Suprapubic skin (tissue), 3 donors: ENCODE data around the gene MTCL1.

Experiments used
- CTCF ChIP-seq, 2 donors: fragments of 200-600 bp in 1 of 2; fragments of 450-650 bp in 1 of 2; sonication (generic) in 1 of 2; IDR thresholded peaks; one replicate each; pipeline ENCODE4 v1.5.1; 2016 to 2019; ENCODE audit warnings: antibody characterized with exemption in 2 of 2, mild to moderate bottlenecking in 1 of 2, moderate library complexity in 1 of 2
- EP300 ChIP-seq: sonication (generic); formaldehyde crosslinking; IDR thresholded peaks from one replicate; pipeline ENCODE4 v1.6.1; 2017; ENCODE audit warnings: antibody characterized with exemption
- POLR2A ChIP-seq, 2 donors: fragments of 450-650 bp; IDR thresholded peaks; one replicate each; pipeline ENCODE4 v1.6.1; 2017; ENCODE audit warnings: antibody characterized with exemption in 2 of 2, mild to moderate bottlenecking in 2 of 2, moderate library complexity in 2 of 2

- TF ChIP-seq CTCF (IDR thresholded peaks at IDR 0.05): no peak
- TF ChIP-seq POLR2A (IDR thresholded peaks at IDR 0.05): no peak
- TF ChIP-seq EP300: no peak
Measured at GRCh38 chr18:8828300-8828699, 122.9 kb downstream of the MTCL1 start.
